Liver (tissue), 9 donors: ENCODE data around the gene LDHA. TPM values are rescaled to one million over a fixed set of nuclear protein-coding genes. Genes with fewer than 3 reads are reported as not detected.

ENCODE experiments used
- DNase-seq: peaks from one replicate; pipeline ENCODE4 v3.0.0-alpha.2; 2017; ENCODE audit warnings: low spot score
- H3K27ac ChIP-seq, 2 donors: one replicate each; pipeline ENCODE4 v1.7.0; 2013; ENCODE audit warnings: inconsistent platforms in 2 of 2, low read length in 2 of 2, control low read depth in 1 of 2, low read depth in 1 of 2, mild to moderate bottlenecking in 1 of 2
- H3K27me3 ChIP-seq, 4 donors: one replicate each; pipeline versions ENCODE4 v1.6.1 to v1.7.0; 2013; ENCODE audit warnings: low read length in 3 of 4, inconsistent platforms in 1 of 4, mild to moderate bottlenecking in 1 of 4, moderate library complexity in 1 of 4; ENCODE audit not compliant: control insufficient read depth in 4 of 4, insufficient read depth in 4 of 4
- H3K36me3 ChIP-seq, 4 donors: one replicate each; pipeline versions ENCODE4 v1.6.1 to v1.7.0; 2013; ENCODE audit warnings: low read length in 3 of 4, mild to moderate bottlenecking in 3 of 4, low read depth in 1 of 4, moderate library complexity in 1 of 4; ENCODE audit not compliant: control insufficient read depth in 4 of 4, insufficient read depth in 3 of 4
- H3K4me1 ChIP-seq, 4 donors: one replicate each; pipeline versions ENCODE4 v1.6.1 to v1.7.0; 2013; ENCODE audit warnings: low read length in 3 of 4, mild to moderate bottlenecking in 3 of 4, moderate library complexity in 1 of 4; ENCODE audit not compliant: control insufficient read depth in 4 of 4, insufficient read depth in 4 of 4
- H3K4me3 ChIP-seq, 3 donors: one replicate each; pipeline versions ENCODE4 v1.6.1 to v1.7.0; 2013; ENCODE audit warnings: low read length in 3 of 3, control low read depth in 1 of 3, low read depth in 1 of 3, mild to moderate bottlenecking in 1 of 3
- H3K9ac ChIP-seq, 2 donors: one replicate each; pipeline ENCODE4 v1.7.0; 2013; ENCODE audit warnings: low read length in 2 of 2, mild to moderate bottlenecking in 2 of 2, moderate library complexity in 2 of 2, control low read depth in 1 of 2, low read depth in 1 of 2
- H3K9me3 ChIP-seq, 4 donors: one replicate each; pipeline versions ENCODE4 v1.6.1 to v1.7.0; 2013; ENCODE audit warnings: low read length in 3 of 4; ENCODE audit not compliant: control insufficient read depth in 4 of 4
- ATF3 ChIP-seq: IDR thresholded peaks from 2 replicates; pipeline ENCODE4 v1.6.1; 2016; ENCODE audit warnings: antibody characterized with exemption
- CTCF ChIP-seq: fragments of 150-350 bp; IDR thresholded peaks from 2 replicates; pipeline ENCODE4 v1.5.1; 2017; ENCODE audit warnings: improper control_type of control experiment, low read depth, low read length; ENCODE audit not compliant: missing input control
- EGR1 ChIP-seq, 2 donors: IDR thresholded peaks; 2 replicates each; pipeline ENCODE4 v1.6.1; 2016 to 2018; ENCODE audit warnings: antibody characterized with exemption in 2 of 2, low read depth in 2 of 2
- FOXA2 ChIP-seq: IDR thresholded peaks from 2 replicates; pipeline ENCODE4 v1.6.1; 2016; ENCODE audit warnings: antibody characterized with exemption
- GABPA ChIP-seq, 2 donors: IDR thresholded peaks in 1 of 2; conservative IDR thresholded peaks in 1 of 2; 2 replicates each; pipeline ENCODE4 v1.6.1; 2016; ENCODE audit warnings: antibody characterized with exemption in 2 of 2, mild to moderate bottlenecking in 1 of 2, moderate library complexity in 1 of 2
- HNF4A ChIP-seq, 2 donors: conservative IDR thresholded peaks; 2 replicates each; pipeline ENCODE4 v1.6.1; 2016; ENCODE audit warnings: antibody characterized with exemption in 2 of 2, mild to moderate bottlenecking in 2 of 2
- HNF4G ChIP-seq: IDR thresholded peaks from 2 replicates; pipeline ENCODE4 v1.6.1; 2016; ENCODE audit warnings: antibody characterized with exemption
- JUND ChIP-seq, 2 donors: IDR thresholded peaks; 2 replicates each; pipeline ENCODE4 v1.6.1; 2016; ENCODE audit warnings: antibody characterized with exemption in 2 of 2
- MAX ChIP-seq: IDR thresholded peaks from 2 replicates; pipeline ENCODE4 v1.6.1; 2016; ENCODE audit warnings: antibody characterized with exemption
- NR2F2 ChIP-seq: IDR thresholded peaks from 2 replicates; pipeline ENCODE4 v1.6.1; 2016; ENCODE audit warnings: antibody characterized with exemption
- REST ChIP-seq: IDR thresholded peaks from 2 replicates; pipeline ENCODE4 v1.6.1; 2016; ENCODE audit warnings: antibody characterized with exemption, mild to moderate bottlenecking
- RXRA ChIP-seq, 2 donors: IDR thresholded peaks; 2 replicates each; pipeline ENCODE4 v1.6.1; 2017 to 2018; ENCODE audit warnings: antibody characterized with exemption in 2 of 2, mild to moderate bottlenecking in 1 of 2
- SP1 ChIP-seq: IDR thresholded peaks from 2 replicates; pipeline ENCODE4 v1.6.1; 2018; ENCODE audit warnings: antibody characterized with exemption, mild to moderate bottlenecking
- TAF1 ChIP-seq: conservative IDR thresholded peaks from 2 replicates; pipeline ENCODE4 v1.6.1; 2016; ENCODE audit warnings: antibody characterized with exemption, mild to moderate bottlenecking
- YY1 ChIP-seq: IDR thresholded peaks from 2 replicates; pipeline ENCODE4 v1.6.1; 2016; ENCODE audit warnings: antibody characterized with exemption, mild to moderate bottlenecking
- ZBTB33 ChIP-seq: IDR thresholded peaks from 2 replicates; pipeline ENCODE4 v1.6.1; 2016; ENCODE audit warnings: antibody characterized with exemption
- WGBS: extraction: QIAGEN DNeasy Blood & Tissue Kit; methylation state at CpG from one replicate; pipeline ENCODE4 v1.1.7; 2013; 5-methylcytosine and 5-hydroxymethylcytosine counted together
- polyA plus RNA-seq, 2 donors: library from polyadenylated mRNA; stranded (reverse) in 1 of 2; unstranded in 1 of 2; fragments of 200-250 nt in 1 of 2; fragments of >200 nt in 1 of 2; fragmentation: Nextera tagmentation in 1 of 2; extraction: Ambion mirVana in 1 of 2; gene quantifications; one replicate each; pipeline versions ENCODE4 v1.2.1 to v1.2.3, GENCODE V29; 2013 to 2015
- total RNA-seq, 2 donors: library from RNA; depleted of rRNA; stranded (reverse); fragments of >200 nt; gene quantifications; one replicate each; pipeline ENCODE4 v1.2.3, GENCODE V29; 2014
- donor health status: healthy.
- donor health status: healthy.
- donor health status: healthy.
- donor health status: healthy.
- donor health status: healthy.

Gene LDHA
- total and polyA plus RNA-seq, 4 donors: 215 to 911 (median 645) TPM

GRCh38 chr11:18361154-18361553, 33.2 kb upstream of the LDHA start:
- no peaks in the 10 kb centered on the region for H3K4me1 ChIP-seq
- H3K27ac ChIP-seq: no peak overlapping the region
- H3K27me3 ChIP-seq: no peaks in the 10 kb centered on the region
- DNase-seq: no peak
- H3K9me3 ChIP-seq: no peaks in the 10 kb centered on the region
- no peak overlapping the region for H3K4me3 ChIP-seq
- WGBS: 97% methylated on average over 5 of the region's 5 CpGs
- H3K9ac ChIP-seq: no peak overlapping the region
- TF ChIP-seq TAF1 (no peak), CTCF (no peak), HNF4G (no peak), ATF3 (no peak), MAX (no peak), JUND (IDR thresholded peaks at IDR 0.05) (no peak), SP1 (no peak), REST (no peak), FOXA2 (no peak)
- peaks cover 19 to 72% (median 51%) of the 10 kb centered on the region in 4 donors for H3K36me3 ChIP-seq

GRCh38 chr11:18364495-18365073, 29.8 kb upstream of the LDHA start:
- Histone ChIP-seq H3K27ac (no peak overlapping the region), H3K4me3 (no peak overlapping the region), H3K9me3 (no peaks in the 10 kb centered on the region), H3K27me3 (no peaks in the 10 kb centered on the region), H3K36me3 (peaks cover 14 to 59% (median 51%) of the 10 kb centered on the region in 4 donors), H3K4me1 (no peaks in the 10 kb centered on the region), H3K9ac (no peak overlapping the region)
- no peak for DNase-seq
- WGBS: 96% methylated on average over 4 of the region's 4 CpGs
- TF ChIP-seq SP1: no peak
- TF ChIP-seq FOXA2: no peak
- TF ChIP-seq HNF4A (conservative IDR thresholded peaks at IDR 0.05): no peak
- no peak for TF ChIP-seq REST
- no peak for TF ChIP-seq GABPA (IDR thresholded peaks at IDR 0.05 in 1 of 2, conservative IDR thresholded peaks at IDR 0.05 in 1 of 2)
- no peak for TF ChIP-seq ATF3
- TF ChIP-seq RXRA (IDR thresholded peaks at IDR 0.05): no peak
- no peak for TF ChIP-seq MAX
- no peak for TF ChIP-seq YY1
- no peak for TF ChIP-seq CTCF
- TF ChIP-seq ZBTB33: no peak
- TF ChIP-seq TAF1: no peak
- no peak for TF ChIP-seq NR2F2
- no peak for TF ChIP-seq EGR1 (IDR thresholded peaks at IDR 0.05; ENCODE audit: low read depth in 2 of 2)
